HG02852 (cell line): ENCODE results near the gene LMF1.

Experiments used
- ATAC-seq: cut with Tn5 transposase; IDR thresholded peaks from one replicate; pipeline ENCODE4 v1.9.1; 2021; ENCODE audit warnings: mild to moderate bottlenecking, moderate library complexity; ENCODE audit not compliant: unreplicated experiment

Gene LMF1

DNA sequence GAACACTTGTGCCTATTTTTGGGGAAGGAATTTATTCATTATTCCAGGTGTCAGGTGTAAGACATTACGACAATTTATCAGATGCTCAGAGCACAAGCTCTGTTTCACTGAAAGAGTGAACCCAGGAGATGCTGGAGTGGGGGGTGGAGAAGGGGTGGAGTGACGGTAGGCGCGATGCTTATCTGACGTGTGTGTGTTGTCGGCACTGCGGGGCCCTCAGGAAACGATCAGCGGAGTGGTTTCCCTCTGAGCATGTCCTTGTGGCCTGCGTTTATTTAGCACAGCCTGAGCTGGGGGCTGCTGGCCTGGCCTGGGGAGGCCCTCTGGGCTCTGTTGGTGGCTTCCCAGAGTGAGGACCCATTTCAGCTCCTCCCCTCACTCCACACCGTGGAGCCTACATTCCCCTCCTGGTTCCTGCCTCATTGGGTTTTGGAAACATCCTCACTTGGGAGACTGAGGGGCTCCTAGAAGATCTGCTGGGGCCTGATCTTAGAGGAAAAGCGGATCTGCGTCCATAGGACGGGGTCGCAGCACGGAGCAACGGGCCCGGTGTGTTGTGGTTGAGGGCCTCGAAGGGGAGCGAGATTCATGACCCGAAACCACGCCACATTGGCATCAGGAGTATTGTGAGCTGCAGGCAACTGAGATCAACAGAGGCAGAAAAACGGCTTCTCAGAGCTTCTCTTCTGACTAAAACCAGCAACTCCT lies 151.3 kb downstream of the LMF1 start:
- no peak for ATAC-seq

DNA sequence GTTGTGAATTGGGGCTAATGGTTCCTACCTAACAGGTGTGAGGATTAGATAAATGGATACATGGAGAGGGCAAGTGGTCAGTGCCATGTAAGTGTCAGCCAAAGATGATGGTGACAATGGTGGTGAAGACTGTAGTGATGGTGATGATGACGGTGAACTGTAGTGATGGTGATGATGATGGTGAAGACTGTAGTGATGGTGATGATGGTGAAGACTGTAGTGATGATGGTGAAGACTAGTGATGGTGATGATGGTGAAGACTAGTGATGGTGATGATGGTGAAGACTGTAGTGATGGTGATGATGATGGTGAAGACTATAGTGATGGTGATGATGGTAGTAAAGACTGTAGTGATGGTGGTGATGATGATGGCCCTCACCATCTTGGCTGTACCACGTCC lies 152.2 kb downstream of the LMF1 start:
- ATAC-seq, result no peak

DNA sequence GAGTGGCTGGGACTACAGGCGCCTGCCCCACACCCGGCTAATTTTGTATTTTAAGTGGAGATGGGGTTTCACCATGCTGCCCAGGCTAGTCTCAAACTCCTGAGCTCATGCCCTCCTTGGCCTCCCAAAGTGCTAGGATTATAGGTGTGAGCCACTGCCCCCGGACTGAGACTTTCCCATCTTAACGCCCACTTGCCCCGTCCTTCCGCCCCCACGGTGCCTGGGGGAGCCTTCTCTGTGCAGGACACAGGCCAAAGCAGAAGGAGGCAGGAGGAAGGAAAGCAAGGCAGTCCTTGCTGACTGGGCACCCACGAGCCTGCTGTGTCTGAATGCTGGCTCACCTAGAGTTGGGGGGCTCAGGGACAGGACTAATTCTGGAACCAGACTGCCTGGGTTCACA lies 152.7 kb downstream of the LMF1 start:
- no peak for ATAC-seq

DNA sequence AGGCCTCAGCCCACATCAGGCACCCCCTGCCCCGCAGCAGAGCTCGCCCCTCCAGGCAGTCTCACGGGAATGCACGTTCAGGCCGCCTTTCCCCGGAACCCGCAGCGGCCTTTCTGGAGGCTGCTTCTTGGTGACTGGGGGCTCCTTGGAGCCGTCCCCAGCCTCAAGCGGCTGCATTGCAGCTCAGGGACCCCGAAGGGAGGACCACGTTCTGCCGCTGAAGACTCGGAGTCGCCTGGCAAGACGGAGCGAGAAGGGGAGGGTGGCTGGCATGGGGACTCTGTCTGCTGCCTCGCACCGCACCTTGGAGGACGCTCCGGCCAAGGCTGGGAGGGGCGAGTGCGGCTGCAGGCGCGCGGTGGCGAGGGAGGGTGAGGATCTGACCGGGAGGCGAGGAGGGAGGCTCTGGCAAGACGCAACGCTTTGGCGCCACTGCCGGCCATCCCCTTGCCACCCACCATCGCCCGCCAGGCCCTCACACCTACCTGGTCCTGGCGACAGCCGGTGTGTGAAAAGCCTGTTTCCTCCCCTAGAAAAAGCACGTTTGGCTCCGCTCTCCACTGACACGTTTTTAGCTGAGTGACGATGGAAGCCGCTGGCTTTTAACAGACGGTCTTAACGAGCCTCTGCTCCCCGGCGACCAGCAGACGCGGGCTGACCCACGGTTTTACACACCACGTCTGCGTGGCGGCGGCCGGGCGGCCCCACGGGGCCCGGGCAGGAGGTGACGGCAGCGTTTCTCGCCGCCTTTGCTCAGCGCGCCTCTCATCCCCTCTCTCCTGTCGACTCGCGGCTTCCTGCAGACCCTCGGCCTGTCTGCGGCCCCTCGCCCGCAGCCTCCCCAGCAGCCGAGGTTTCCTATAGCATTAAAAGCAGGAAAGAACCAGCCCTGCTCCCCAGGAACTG lies 153.5 kb downstream of the LMF1 start:
- no peak for ATAC-seq

DNA sequence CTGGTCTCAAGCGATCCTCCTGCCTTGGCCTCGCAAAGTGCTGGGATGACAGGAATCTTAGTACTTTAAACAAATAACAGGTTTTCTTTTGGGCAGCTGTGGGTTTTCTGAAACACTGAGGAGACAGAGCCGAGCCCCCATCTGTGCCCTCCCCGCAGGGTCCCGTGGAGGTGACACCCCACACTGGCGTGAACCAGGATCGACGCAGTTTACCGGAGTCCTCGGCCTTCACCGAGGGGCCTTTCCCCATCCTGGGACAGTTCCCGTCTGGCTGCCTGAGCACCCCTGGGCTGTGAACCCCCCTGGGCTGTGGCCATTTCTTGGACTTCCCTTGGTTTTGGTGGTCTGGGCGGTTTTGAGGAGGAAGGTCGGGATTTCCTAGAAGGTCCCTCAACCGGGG lies 154.9 kb downstream of the LMF1 start:
- ATAC-seq, result no peak

DNA sequence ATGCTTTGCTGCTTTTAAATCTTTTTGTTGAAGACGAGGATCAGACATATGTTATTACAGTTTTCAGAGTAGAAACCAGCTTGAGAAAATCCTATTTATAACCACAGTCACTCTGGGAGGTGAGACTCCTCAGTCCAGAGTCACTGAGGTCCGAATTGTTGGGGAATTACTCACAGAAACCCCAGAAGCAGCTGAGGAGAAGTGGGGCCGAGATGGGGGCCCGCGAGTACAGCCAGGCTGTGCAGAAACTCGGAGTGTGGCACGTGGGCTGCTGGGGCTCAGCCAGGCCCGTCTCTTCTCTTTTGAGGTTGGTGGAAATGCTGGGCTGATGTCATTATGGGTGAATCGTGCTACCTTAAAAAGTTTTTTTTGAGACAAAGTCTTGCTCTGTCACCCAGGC lies 155.8 kb downstream of the LMF1 start:
- ATAC-seq, result no peak

DNA sequence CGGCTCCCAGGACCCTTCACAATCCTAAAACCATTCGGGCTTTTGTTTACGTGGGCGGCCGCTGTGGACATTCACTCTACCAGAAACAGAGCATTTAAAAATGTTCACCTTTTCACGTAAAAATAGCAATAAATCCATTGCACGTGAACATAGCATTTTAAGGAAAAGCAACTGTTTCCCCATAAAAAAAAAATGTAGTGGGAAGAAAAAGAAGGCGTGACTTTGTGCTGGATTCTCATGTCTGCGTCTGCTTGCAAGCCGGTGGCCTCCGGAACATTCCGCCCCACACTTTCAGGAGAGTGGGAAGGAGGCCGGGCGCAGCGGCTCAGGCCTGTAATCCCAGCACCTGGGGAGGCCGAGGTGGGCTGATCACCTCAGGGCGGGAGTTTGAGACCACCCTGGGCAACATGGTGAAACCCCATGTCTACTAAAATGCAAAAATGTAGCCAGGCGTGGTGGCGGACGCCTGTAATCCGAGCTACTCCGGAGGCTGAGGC lies 156.8 kb downstream of the LMF1 start:
- no peak for ATAC-seq

DNA sequence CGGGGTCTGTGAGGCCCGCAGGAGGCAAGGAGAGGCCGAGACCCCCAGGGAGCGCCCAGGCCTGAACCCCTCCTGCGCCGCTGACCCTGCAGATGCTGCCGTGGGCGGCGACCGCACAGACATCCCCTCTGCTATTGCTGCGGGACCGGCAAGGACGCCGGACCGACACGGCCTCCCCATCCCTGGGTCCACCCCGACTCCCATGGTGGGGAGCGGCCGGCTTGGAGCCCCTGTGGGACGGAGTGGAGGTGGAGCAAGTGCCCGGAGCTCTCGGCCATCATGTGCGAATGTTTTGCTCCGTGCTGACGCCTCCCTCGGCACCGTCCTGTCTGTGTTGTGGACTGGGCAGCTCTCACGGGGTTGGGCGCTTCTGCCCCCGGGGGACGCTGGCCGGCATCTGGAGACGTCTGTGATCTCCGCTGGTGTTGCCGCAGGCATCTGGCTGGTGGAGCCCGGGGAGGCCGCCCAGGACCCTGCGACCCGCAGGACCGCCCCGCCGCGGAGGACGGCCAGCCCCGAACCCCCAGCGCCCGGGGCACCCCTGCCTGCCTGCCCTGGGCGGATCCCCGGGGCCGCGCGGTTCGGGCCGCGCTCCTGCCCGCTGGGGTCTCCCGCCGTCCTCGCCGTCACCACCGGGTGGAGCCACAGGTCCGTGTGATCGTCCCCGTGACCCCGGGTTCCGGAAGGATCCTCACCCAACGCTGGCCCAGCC lies 157.4 kb downstream of the LMF1 start:
- no peak for ATAC-seq

DNA sequence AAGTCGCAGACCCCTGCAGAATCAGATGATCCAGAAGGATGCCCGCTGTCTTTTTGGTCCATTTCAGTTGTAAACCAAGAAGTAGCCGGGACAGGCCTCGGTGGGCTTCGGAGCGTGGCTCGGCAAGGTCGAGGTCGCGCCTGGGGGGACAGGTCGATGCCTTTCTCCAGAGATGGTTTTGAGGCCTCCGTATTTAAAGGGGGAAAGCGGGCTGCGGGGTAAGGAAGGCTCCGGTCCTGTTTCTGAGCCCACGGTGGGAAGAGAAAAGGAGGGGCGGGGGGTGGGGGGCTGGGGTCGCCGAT lies 162.7 kb downstream of the LMF1 start:
- ATAC-seq, result no peak

DNA sequence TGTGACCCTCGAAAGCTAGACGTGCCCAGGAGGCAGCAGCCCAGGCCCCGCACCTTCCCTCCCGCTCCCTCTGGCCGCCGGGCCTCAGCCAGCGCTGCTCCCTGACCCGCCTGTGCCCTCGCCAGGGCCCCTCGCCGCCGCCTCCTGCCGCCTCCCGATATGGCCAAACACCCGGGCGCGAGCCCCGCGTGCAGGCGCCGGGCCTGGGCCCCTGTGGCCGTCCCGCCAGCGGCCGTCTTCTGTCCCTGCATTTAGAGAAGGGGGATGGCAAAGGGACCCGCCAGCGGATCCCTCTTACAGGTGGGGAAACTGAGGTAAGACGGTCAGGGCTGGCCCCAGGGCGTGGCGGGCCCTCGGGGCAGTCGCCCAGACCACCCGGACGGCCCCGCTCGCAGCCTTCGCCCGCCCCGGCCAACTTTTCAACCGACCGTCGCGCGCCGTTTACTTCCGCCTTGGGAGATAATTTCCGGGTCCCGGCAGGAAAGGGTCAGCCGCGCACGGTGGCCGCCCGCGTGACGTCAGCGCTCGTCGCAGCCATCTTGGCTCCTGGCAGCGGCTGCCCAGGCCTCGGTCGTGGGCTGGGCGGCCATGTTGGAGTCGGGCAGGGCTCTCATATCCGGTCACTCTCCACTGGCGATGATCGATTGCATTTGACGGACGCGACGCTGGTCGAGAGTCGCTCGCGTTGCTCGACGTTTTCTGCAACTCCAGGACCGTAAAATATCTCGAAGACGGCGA lies 163.3 kb downstream of the LMF1 start:
- ATAC-seq, result peak; percentile 89

DNA sequence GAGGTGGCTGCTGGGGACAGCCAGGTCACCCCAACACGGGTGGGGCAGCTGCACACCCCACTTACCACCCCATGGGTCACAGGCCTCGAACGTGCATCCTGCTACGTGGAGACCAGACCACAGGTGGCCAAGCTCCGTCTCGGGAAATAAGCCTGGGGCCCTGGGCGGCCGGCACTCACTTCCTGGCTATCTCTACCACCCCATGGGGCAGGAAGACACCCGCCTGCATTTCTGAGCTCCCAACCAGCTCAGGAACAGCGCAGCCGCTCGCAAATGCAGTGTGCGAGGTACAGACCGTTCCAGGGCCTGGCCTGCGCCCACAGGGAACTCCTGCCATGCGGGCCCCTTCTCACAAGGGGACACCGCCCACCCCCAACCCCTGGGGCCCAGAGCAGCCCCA lies 165.3 kb downstream of the LMF1 start:
- ATAC-seq, result no peak

DNA sequence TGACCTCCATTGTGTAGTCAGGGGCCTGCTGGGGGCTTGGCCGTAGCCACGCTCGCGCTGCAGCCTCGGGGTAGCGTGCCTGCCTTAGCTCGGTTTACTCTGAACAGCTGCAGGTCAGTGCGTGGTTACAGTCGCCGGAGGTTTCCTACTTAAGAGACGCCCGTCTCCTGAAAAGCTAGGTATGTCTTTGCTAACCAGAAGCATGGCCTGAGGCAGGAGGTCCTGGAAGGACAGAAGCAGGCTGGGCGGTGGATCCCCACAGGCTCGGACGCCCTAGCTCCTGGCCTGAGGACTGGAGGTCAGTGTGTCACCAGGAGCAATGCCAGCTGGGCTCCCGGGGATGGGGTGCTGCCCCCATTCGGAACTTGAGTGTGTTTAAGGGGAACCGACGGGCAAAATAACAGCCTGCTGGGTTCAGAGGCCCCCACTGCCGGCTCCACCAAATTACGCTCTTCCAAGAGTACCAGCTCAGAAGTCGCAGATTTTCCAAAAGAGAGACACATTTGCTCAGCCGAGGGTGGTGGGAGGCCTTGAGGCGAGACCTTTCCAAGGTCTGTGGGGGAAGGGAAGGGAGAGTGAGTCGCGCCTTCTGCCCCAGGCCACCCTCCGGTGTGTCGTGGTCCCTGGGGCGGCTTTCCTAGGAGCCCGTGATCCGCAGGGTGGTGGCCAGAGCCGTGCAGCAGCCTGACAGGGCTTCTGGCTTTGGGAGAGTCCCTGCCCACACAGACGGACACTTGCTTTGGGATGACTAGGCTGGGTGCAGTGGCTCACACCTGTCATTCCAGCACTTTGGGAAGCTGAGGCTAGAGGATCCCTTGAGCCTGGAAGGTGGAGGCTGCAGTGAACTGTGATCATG lies 166.4 kb downstream of the LMF1 start:
- no peak for ATAC-seq

DNA sequence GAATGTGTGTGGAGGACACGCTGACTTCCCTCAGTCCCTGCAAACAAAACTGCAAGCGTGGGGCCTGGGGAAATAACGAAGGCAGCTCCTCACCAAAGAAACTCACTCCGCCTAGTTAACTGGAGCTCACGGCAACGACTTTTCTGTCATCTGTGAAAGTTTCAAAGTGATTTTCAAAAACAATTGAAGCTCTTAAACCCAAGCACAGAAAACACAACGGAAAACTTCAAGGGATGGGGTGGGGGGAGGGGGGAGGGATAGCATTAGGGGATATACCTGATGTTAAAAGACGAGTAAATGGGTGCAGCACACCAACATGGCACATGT lies 167.1 kb downstream of the LMF1 start:
- ATAC-seq, result no peak
